Duodenal mucosa (tissue), 2 donors: ENCODE measurements around the gene SIVA1.

ENCODE experiments used
- H3K27ac ChIP-seq: one replicate; pipeline ENCODE4 v1.7.0; 2013; ENCODE audit warnings: low read depth, low read length
- H3K27me3 ChIP-seq, 2 donors: one replicate each; pipeline ENCODE4 v1.7.0; 2013; ENCODE audit warnings: low read length in 2 of 2, control low read depth in 1 of 2; ENCODE audit not compliant: insufficient read depth in 2 of 2, control insufficient read depth in 1 of 2
- H3K36me3 ChIP-seq, 2 donors: one replicate each; pipeline ENCODE4 v1.7.0; 2013; ENCODE audit warnings: low read length in 2 of 2, control low read depth in 1 of 2; ENCODE audit not compliant: insufficient read depth in 2 of 2, control insufficient read depth in 1 of 2
- H3K4me1 ChIP-seq, 2 donors: one replicate each; pipeline ENCODE4 v1.7.0; 2013; ENCODE audit warnings: low read length in 2 of 2, control low read depth in 1 of 2; ENCODE audit not compliant: insufficient read depth in 2 of 2, control insufficient read depth in 1 of 2
- H3K4me3 ChIP-seq, 2 donors: one replicate each; pipeline ENCODE4 v1.7.0; 2013; ENCODE audit warnings: low read length in 2 of 2, low read depth in 1 of 2
- H3K9ac ChIP-seq, 2 donors: one replicate each; pipeline ENCODE4 v1.7.0; 2013; ENCODE audit warnings: low read length in 2 of 2, low read depth in 1 of 2
- H3K9me3 ChIP-seq, 2 donors: one replicate each; pipeline ENCODE4 v1.7.0; 2013; ENCODE audit warnings: low read length in 2 of 2, control low read depth in 1 of 2; ENCODE audit not compliant: control insufficient read depth in 1 of 2

Gene SIVA1

DNA sequence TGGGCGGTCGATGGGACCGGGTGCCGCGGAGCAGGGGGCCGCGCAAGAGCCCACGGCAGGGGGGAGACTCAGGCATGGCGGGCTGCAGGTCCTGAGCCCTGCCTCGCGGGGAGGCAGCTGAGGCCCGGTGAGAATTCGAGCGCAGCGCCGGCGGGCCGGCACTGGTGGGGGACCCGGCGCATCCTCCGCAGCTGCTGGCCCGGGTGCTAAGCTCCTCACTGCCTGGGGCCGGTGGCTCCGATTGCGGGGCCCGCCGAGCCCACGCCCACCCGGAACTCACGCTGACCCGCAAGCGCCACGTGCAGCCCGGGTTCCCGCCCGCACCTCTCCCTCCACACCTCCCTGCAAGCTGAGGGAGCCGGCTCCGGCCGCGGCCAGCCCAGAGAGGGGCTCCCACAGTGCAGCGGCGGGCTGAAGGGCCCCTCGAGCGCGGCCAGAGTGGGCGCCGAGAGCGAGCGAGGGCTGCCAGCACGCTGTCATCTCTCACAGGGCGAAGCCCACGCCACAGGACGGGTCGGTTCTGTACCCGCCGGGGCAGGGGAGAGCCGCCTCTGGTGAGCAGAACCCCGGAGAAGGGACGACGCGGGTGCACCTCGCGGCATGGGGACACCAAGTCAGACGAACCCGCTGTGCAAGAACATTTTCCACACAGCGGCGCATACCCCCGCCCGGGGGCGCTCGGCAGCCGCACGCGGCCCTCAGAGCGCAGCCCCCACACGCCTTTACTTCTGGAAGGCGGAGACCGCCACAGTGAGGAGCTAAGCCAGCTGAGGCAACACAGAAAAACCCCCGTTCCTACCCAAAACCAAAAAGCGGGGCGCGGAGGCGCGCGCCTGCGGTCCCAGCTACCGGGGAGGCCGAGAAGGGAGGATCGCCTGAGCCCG is 1.2 kb upstream of the SIVA1 start:
- Histone ChIP-seq H3K27ac (peak overlapping the region; percentile 73), H3K27me3 (no peaks in the 10 kb centered on the region), H3K9ac (peak overlapping the region; percentile 54 to 77), H3K36me3 (peaks cover 9 to 16% of the 10 kb centered on the region in 2 donors), H3K4me1 (peaks cover 55 to 60% of the 10 kb centered on the region in 2 donors), H3K4me3 (peak overlapping the region; percentile 61 to 76), H3K9me3 (no peaks in the 10 kb centered on the region)

DNA sequence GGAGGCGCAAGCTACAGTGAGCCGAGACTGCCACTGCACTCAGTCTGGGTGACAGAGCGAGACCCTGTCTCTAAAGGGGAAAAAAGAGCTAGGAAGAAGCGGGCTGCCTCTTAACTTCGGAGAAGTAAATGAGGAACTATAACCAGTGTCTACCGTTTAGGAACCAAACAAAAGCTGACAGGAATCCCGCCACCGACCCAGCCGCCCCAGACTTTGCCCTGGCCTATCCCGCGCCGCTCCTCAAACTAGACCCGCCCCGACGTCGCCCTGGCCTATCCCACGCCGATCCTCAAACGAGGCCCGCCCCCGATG is 568 bp upstream of the SIVA1 start:
- H3K27me3 ChIP-seq = no peaks in the 10 kb centered on the region
- peak overlapping the region; percentile 54 to 77 for H3K9ac ChIP-seq
- H3K9me3 ChIP-seq = no peaks in the 10 kb centered on the region
- peaks cover 55 to 60% of the 10 kb centered on the region in 2 donors for H3K4me1 ChIP-seq
- H3K27ac ChIP-seq = peak overlapping the region; percentile 73
- H3K36me3 ChIP-seq = peaks cover 14 to 22% of the 10 kb centered on the region in 2 donors
- peak overlapping the region; percentile 61 to 76 for H3K4me3 ChIP-seq

DNA sequence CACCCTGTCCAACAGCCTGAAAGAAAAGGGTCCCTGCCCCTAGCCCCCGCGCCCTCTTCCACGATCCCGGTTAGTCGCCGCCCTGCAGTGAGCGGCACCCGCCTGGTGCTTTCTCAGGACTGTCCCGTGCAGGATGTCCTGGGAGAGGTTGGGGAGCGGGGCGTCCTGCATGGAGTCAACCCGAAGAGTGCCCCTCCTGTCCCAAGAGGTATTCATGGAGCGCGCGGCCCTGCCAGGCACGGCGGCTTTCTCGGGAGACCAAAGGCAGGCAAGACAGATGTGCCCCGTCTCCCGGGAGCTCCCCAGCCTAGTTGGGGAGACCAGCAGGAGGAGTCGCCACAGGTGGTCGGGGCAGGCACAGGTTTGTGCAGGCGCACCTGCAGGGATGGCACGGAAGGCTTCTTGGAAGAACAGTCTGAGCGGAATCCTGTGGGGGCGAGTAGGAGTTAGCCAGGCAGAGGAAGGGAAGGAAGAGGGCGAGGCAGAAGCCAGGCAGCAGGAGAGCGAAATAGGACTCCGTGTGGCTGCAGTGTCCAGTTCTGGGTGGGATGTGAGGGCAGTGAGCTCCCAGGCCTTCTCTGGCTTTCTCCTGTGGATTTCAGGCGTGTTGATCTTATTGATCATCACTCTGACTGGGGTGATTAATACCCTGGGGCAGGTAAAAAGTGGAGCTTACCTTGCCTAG is 723 bp downstream of the SIVA1 start:
- Histone ChIP-seq H3K27me3 (no peaks in the 10 kb centered on the region), H3K9me3 (no peaks in the 10 kb centered on the region), H3K36me3 (peaks cover 17 to 33% of the 10 kb centered on the region in 2 donors), H3K9ac (peak overlapping the region; percentile 82 to 95), H3K4me1 (peaks cover 51 to 56% of the 10 kb centered on the region in 2 donors), H3K4me3 (peak overlapping the region; percentile 92 to 94), H3K27ac (peak overlapping the region; percentile 46)

DNA sequence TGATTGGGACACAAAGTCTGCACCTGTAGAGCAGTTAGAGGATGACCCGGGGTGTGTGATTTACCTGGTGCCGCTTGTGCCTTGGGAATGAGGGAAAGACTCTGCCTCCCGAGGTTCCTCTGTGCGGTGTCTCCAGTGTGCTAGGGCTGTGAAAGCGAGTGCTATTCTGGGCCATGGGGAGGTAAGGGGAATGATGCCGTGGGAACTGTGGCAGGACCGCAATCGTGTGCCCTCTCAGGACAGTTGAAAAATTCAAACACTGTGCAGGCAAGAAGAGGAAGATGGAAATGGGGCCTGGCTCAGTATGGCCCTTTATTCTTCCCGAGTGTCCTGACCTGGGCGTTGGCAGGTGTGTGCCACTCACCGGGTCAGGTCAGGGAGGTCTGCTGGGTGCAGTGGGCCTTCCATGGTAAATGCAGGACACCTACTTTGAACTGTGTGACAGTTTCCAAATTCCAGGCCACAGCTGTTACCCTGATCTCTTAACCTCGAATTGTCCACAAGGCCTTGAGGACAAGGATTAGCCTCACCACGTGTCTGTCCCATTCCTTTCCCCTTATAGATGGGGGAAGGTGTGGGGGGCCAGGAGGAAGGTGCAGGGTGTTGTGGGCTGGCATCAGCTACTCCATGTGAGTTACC is 1.4 kb downstream of the SIVA1 start:
- H3K36me3 ChIP-seq = peaks cover 20 to 39% of the 10 kb centered on the region in 2 donors
- no peak overlapping the region for H3K27ac ChIP-seq
- no peaks in the 10 kb centered on the region for H3K27me3 ChIP-seq
- peaks cover 44 to 50% of the 10 kb centered on the region in 2 donors for H3K4me1 ChIP-seq
- no peaks in the 10 kb centered on the region for H3K9me3 ChIP-seq
- peak overlapping the region; percentile 92 to 94 for H3K4me3 ChIP-seq
- H3K9ac ChIP-seq = peak overlapping the region; percentile 82 to 95

DNA sequence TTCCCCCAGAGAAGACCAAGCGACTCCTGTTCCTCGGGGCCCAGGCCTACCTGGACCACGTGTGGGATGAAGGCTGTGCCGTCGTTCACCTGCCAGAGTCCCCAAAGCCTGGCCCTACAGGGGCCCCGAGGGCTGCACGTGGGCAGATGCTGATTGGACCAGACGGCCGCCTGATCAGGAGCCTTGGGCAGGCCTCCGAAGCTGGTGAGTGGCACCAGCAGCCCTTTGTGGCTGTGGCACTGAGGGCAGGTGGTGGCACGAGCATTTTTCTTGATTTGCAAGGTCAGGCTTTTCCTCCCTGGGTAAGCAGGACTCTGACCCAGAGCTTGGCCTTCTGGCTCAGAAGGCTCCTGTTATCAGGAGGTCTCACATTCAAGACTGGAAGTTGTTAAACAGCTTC is 2.7 kb downstream of the SIVA1 start:
- H3K9me3 ChIP-seq = no peaks in the 10 kb centered on the region
- no peaks in the 10 kb centered on the region for H3K27me3 ChIP-seq
- H3K27ac ChIP-seq = no peak overlapping the region
- peak overlapping the region in 1 of 2 donors; percentile 7 for H3K4me3 ChIP-seq
- no peak overlapping the region for H3K9ac ChIP-seq
- H3K36me3 ChIP-seq = peaks cover 20 to 52% of the 10 kb centered on the region in 2 donors
- H3K4me1 ChIP-seq = peaks cover 31 to 37% of the 10 kb centered on the region in 2 donors

DNA sequence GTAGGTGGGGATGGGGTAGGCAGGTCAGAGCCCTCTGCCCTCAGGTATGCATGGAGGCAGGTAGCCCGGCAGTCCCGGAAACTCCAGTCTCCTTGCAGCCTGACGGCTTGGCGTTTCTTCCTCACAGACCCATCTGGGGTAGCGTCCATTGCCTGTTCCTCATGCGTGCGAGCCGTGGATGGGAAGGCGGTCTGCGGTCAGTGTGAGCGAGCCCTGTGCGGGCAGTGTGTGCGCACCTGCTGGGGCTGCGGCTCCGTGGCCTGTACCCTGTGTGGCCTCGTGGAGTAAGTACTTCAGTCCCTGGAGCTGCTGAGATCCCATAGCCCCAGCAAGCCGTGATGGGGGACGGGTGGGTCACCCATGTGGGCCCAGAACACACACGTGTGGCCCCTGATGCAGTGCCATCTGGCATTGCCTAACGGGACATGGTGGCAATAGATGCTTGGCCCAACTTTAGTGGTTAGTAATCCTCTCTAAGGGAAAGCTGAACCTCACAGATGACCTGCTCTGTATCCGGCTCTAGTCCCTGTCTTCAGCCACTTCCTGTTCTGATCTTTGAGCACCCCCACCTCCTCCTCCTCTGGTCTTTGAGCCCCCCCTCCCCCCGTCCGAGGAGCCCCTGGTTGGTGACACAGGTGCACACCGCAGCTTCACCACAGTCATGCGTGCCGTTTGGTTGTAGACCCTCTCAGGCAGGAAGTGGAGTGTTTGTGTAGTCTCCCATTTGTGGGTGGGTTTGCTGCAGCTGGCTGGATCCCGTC is 3.7 kb downstream of the SIVA1 start:
- Histone ChIP-seq H3K27me3 (no peaks in the 10 kb centered on the region), H3K27ac (no peak overlapping the region), H3K36me3 (peaks cover 22 to 62% of the 10 kb centered on the region in 2 donors), H3K9me3 (no peaks in the 10 kb centered on the region), H3K4me3 (no peak overlapping the region), H3K9ac (no peak overlapping the region), H3K4me1 (peaks cover 30 to 37% of the 10 kb centered on the region in 2 donors)

DNA sequence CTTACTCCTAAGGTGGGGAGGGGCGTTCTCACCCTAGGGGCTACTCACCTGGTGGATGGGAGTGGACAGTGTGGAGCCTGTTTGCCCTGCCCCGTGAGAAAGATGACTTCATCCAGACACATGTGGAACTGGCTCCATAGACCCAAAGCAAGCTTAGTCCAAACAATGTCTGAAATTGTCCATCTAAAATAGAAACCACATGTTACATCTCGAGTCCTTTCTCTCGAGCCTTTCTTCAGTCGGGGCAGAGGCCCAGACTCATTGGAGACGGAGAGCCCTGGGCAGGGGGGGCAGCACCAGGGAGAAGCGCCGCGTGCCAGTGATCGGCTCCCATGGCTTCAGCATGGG is 4.3 kb downstream of the SIVA1 start:
- Histone ChIP-seq H3K36me3 (peaks cover 22 to 62% of the 10 kb centered on the region in 2 donors), H3K27ac (no peak overlapping the region), H3K4me1 (peaks cover 27 to 32% of the 10 kb centered on the region in 2 donors), H3K27me3 (no peaks in the 10 kb centered on the region), H3K4me3 (no peak overlapping the region), H3K9me3 (no peaks in the 10 kb centered on the region), H3K9ac (no peak overlapping the region)

DNA sequence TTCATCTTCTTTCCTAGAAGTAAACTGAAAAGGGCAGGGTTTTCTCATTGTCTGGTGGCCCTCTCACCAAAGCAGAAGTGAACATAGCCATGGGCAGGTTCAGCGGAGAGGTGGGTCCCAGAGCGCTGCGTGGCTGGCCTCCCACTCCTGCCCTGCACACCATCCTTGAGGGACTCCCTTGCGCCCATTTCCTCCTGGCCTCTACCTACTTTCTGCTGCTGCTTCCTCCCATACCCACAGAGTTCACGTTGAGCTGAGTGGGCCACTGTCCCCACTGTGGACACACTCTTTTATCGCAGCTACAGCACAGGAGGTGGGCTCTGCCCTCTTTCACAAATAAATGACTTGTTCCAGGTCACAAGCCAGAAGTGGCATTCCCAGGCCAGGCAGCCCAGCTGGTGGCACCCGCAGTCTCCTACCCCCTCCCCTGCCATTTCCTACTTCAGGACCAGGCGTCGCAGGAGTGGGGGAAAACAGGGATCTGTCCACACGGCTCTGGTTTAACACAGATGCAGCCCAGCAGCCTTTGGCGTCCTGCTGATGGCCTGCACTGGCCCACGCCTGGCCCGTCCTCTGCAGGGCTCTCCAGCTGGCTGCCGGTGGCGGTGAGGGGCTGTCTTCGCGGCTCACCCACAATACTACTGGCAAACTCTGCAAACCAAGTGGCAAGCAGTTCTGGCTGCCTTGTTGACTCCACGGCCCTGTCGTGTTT is 4.9 kb downstream of the SIVA1 start:
- Histone ChIP-seq H3K4me1 (peaks cover 25 to 32% of the 10 kb centered on the region in 2 donors), H3K4me3 (no peak overlapping the region), H3K9ac (no peak overlapping the region), H3K27ac (no peak overlapping the region), H3K27me3 (no peaks in the 10 kb centered on the region), H3K9me3 (no peaks in the 10 kb centered on the region), H3K36me3 (peaks cover 22 to 62% of the 10 kb centered on the region in 2 donors)
